GM10266 (cell line): ENCODE data around the gene HIP1.

Experiments
- DNase-seq: peaks from one replicate; pipeline ENCODE4 v3.0.0; 2012; ENCODE audit errors: extremely low spot score
- CTCF ChIP-seq: IDR thresholded peaks from 2 replicates; pipeline ENCODE4 v1.5.1; 2012; ENCODE audit warnings: mild to moderate bottlenecking, low read depth; ENCODE audit not compliant: control insufficient read depth, insufficient read depth; ENCODE audit errors: missing control alignments

HIP1 gene

GRCh38 chr7:75591467-75592255 lies 147.1 kb downstream of the HIP1 start:
- TF ChIP-seq CTCF: no peak

DNA sequence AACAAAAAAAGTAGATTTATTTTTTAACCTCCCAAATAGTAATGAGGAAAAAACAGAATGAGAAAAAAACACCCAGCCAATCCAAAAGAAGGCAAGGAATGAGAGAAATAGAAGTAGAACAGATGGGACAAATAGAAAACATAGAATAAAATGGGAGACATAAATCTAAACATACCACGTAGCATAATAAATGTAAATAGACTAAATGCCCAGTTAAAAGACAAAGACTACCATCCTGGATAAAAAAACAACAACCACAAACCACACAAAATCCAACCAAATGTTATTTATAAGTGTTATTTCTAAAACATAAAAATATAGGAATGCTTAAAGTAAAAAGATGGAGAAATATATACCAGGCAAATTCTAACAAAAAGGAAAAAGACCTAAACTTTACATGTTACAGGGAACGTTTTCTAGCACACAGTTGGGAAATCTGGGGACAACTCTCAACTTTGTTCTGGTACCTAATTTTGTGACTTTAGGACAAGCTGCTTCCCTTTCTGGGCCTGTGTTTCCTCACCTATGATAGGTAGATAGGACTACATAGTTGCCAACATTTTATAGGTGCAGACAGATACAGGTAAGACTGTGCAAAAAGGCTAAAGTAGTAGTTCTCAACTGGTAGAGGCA lies 148.3 kb downstream of the HIP1 start:
- no peak for TF ChIP-seq CTCF
- no peak for DNase-seq

More at GRCh38 chr7:75591467-75592255, 147.1 kb downstream of the HIP1 start:
- DNase-seq: no peak

DNA sequence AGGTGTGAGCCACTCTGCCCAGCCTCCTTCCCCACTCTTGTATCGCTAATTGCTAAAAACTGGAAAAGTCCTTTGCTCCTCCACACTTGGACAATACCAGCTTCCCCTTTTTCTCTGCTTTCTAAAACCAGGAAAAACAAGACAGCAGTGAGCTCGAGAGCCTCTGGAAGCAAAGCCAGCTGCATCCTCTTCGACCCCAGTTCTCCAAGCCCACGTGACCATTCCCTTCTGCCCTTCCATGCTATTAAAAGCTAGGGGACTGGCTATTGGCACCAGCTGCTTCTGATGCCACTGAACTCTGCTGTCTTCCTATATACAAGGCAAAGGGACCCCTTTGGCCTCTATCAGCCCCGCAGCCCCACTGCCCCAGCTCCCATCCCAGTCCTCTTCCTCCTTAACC lies 154.4 kb downstream of the HIP1 start:
- no peak for DNase-seq
- no peak for TF ChIP-seq CTCF

GRCh38 chr7:75583255-75583654 lies 155.5 kb downstream of the HIP1 start:
- no peak for DNase-seq
- TF ChIP-seq CTCF: no peak

DNA sequence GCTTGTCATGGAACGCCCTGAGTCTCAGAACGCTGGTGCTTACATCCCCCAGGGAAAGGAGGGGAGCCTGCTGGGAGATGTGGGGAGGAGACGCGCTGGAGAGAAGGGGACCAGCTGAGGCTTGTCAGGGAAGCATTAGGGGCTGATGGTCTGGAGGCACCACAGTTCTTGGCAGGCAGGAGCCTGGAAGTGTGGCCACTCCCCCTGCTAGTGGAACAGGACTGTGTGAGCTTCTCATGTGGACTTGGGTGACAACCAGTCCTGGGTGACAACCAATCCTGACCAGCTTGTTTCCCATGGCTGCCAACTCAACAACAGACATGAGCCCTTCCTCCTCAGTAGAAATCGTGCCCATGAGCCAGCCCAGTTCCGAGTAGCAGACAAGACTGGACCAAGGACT lies 158.8 kb downstream of the HIP1 start:
- no peak for DNase-seq
- no peak for TF ChIP-seq CTCF

- TF ChIP-seq CTCF: no peak
- no peak for DNase-seq
These were observed 160.7 kb downstream of the HIP1 start for GRCh38 chr7:75578081-75578480.

- no peak for TF ChIP-seq CTCF
- DNase-seq: no peak
These were observed 163.1 kb downstream of the HIP1 start for GRCh38 chr7:75575488-75576121.
